T-helper 1 cell treated with Interleukin-12 subunit alpha and Interleukin-12 subunit beta and Interleukin-4 antibody, amounts not matched to agents 30 μg/mL and 1 μg/mL, for 36 hours (primary cell): ENCODE data around the gene GRIK4.

Source experiments
- H3K27ac Mint-ChIP-seq: one replicate; pipeline ENCODE4 v1.8.0; 2021; ENCODE audit warnings: mild to moderate bottlenecking, mixed read lengths
- H3K27me3 Mint-ChIP-seq: one replicate; pipeline ENCODE4 v1.8.0; 2021; ENCODE audit warnings: low read depth, mixed read lengths
- H3K36me3 Mint-ChIP-seq: one replicate; pipeline ENCODE4 v1.8.0; 2021; ENCODE audit warnings: low read depth, mixed read lengths
- H3K4me1 Mint-ChIP-seq: one replicate; pipeline ENCODE4 v1.8.0; 2021; ENCODE audit warnings: low read depth, mixed read lengths
- H3K4me3 Mint-ChIP-seq: one replicate; pipeline ENCODE4 v1.8.0; 2021; ENCODE audit warnings: mild to moderate bottlenecking, moderate library complexity, mixed read lengths
- H3K9me3 Mint-ChIP-seq: one replicate; pipeline ENCODE4 v1.8.0; 2021; ENCODE audit warnings: mixed read lengths

The GRIK4 gene

DNA sequence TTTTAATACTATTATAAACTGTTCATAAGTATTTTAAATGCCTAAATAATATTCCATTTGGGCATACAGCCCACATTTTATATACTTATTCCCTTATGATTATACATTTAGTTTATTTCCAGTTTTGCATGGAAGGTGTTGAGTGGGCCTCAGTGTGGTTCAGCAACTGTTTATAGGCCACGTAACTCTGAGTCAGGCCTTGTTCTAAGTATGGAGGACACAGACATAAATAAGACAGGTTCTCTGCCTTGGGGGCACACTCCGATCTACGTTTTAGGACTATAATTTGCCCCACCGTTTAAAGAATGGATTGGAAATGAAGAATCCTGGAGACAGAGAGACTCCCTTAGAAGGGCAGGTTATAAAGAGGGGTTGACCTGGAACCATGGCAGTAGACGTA is 300.2 kb downstream of the GRIK4 start:
- H3K4me3 Mint-ChIP-seq = no peak overlapping the region

DNA sequence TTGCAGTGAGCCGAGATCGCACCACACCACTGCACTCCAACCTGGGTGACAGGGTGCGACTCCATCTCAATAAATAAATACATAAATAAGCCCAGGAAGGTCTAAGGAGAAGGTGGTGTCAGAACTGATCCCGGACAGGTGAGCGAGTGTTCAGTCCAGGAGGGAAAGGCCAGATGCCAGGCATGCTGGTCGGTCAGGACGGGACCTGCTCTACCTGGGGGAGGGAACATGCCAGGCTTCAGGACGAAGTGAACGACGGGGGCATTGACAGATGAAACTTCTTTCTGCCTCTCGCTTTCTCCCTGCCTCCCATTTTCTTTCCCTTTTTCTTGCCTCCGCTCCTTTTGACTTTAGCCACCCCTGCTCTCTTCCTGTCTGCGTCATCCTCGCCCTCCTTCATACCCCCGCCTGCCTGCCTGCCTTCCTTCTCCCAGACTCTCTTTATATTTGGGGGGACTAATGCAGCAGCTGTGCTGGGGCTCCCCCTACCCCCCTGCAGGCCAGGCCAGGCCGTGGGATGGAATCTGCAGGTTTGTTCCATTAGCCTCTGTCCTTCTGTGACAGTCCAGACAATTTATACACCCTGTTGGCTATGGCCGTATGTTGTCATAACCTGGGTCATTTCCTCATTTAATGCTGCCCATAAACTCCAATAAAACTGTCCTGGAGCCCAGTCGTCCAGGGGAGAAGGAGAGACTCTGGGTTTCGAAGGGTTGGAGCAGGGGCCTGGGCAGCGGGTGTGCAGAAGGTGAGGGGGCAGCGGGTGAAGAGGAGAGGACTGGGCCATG is 303.2 kb downstream of the GRIK4 start:
- Mint-ChIP-seq H3K4me1 (no peaks in the 10 kb centered on the region), H3K4me3 (no peak overlapping the region), H3K36me3 (no peaks in the 10 kb centered on the region), H3K27ac (no peak overlapping the region), H3K9me3 (no peaks in the 10 kb centered on the region), H3K27me3 (peaks cover 23% of the 10 kb centered on the region)

More for the DNA sequence above, 300.2 kb downstream of the GRIK4 start:
- H3K36me3 Mint-ChIP-seq = no peaks in the 10 kb centered on the region
- H3K9me3 Mint-ChIP-seq = no peaks in the 10 kb centered on the region
- no peak overlapping the region for H3K27ac Mint-ChIP-seq
- H3K27me3 Mint-ChIP-seq = peaks cover 10% of the 10 kb centered on the region
- H3K4me1 Mint-ChIP-seq = no peaks in the 10 kb centered on the region

DNA sequence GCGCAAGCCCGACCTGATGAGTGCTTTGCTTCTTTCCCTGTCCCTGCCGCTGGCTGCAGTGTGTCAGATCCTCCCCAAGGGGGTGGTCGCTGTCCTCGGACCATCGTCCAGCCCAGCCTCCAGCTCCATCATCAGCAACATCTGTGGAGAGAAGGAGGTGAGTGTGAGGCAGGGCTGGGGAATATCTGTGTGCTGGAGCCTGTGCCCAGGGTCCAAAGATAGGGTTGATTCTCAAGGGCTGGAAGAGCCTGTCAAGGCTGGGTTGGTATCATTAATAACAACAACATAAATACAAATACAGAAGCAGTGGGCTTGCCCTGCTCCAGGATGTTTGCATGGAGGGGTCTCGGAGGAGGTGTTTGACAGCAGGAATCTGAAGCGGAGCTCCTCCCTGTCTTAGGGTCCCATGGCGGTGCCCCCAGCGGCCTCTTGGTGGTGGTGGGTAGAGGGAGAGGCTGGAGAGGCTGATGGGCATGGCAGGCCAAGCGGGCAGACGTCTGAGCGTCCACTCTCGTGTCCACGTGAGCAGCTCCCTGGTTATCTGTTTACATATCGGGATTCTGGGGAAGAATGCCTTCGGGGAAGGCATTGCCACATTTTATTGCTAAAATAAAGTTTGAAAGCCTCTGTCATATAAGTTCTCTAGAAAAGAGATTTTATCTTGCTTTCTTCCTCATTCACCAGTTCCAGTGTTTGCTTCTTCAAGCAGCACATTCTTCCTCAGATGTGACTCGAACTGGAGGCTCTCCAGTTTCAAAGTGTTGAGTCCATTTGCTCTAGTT is 304.0 kb downstream of the GRIK4 start:
- no peaks in the 10 kb centered on the region for H3K36me3 Mint-ChIP-seq
- H3K9me3 Mint-ChIP-seq = no peaks in the 10 kb centered on the region
- H3K27ac Mint-ChIP-seq = no peak overlapping the region
- peaks cover 25% of the 10 kb centered on the region for H3K27me3 Mint-ChIP-seq
- no peak overlapping the region for H3K4me3 Mint-ChIP-seq
- no peaks in the 10 kb centered on the region for H3K4me1 Mint-ChIP-seq

DNA sequence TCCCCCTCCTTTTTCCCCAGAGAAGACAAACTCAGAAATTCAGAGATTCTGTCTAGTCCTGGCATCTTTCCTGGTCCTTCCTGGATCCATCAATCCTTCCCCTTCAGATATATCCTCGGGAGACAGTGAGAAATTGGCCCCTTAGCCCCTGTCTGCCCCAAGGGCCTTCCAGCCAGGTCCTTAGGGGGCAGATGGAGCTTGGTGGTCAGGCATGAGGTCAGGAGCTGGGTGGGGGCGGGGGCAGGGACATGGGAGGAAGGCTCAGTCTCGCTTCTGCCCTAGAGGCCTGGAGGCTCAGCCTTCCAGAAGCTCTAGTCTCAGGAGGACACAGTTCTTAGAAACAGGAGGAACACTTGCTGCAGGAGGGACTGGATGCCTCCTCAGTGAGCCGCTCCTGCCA is 304.6 kb downstream of the GRIK4 start:
- Mint-ChIP-seq H3K27me3 (peaks cover 25% of the 10 kb centered on the region), H3K36me3 (no peaks in the 10 kb centered on the region), H3K4me3 (no peak overlapping the region), H3K27ac (no peak overlapping the region), H3K4me1 (no peaks in the 10 kb centered on the region), H3K9me3 (no peaks in the 10 kb centered on the region)

DNA sequence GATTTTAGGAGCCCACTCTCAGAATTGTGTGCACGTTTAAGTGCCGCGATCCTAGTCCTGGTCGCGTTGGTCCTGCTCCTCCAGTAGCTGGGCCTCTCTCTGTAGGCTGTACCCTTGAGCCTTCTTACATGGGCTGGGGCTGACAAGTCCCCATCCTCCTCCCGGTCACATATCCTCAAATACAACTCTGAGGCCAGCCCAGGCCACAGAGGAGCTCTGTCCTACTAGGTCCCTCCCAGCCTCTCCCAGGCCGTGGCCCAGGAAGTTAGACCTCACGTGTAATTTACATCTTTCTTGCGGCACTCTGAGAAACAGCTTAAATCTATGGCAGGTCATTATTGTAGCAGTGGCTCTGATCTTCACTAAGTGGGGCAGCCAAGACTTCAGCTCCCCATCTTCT is 305.2 kb downstream of the GRIK4 start:
- Mint-ChIP-seq H3K9me3 (no peaks in the 10 kb centered on the region), H3K4me3 (no peak overlapping the region), H3K27ac (no peak overlapping the region), H3K27me3 (peaks cover 25% of the 10 kb centered on the region), H3K4me1 (no peaks in the 10 kb centered on the region), H3K36me3 (no peaks in the 10 kb centered on the region)

DNA sequence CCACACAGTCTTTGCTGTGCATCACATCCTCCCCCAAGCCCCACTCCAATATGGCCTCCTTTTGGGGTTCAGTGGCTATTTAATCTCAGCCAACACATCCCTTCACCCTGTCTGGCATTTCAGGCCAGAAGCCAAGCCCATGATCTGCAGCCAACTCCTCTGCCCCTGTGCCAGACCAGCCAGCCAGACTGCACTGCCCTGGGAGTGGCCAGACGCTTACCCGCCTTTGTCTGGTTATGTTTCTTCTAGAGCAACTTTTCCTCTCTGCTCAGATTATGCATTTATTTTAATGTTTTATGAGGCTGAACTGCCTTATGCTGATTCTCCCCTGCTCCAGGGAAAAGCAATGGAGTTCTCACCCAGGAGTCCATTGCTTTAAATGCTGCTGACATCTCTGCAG is 305.6 kb downstream of the GRIK4 start:
- Mint-ChIP-seq H3K4me3 (no peak overlapping the region), H3K36me3 (no peaks in the 10 kb centered on the region), H3K27ac (no peak overlapping the region), H3K27me3 (peaks cover 25% of the 10 kb centered on the region), H3K9me3 (no peaks in the 10 kb centered on the region), H3K4me1 (no peaks in the 10 kb centered on the region)

DNA sequence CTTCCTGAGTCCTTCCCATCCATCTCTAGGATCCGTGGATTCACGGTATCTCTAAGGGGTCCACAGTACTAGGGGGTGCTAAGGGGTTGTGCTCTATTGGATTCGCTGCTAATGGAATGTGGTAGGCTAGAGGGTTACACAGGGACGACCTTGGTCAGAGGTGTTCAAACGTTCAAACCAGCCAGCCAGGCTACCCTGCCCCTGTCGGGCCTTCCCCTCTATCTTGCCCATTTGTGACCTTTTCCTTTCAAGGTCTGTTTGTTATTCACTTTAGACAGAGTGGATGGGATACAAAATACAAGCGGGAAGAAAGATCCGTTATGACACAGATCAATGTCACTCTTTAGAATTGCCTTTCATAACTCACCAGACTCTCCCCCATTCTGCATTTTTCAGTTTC is 306.5 kb downstream of the GRIK4 start:
- Mint-ChIP-seq H3K4me1 (no peaks in the 10 kb centered on the region), H3K9me3 (no peaks in the 10 kb centered on the region), H3K27me3 (peaks cover 20% of the 10 kb centered on the region), H3K36me3 (no peaks in the 10 kb centered on the region), H3K27ac (no peak overlapping the region), H3K4me3 (no peak overlapping the region)

DNA sequence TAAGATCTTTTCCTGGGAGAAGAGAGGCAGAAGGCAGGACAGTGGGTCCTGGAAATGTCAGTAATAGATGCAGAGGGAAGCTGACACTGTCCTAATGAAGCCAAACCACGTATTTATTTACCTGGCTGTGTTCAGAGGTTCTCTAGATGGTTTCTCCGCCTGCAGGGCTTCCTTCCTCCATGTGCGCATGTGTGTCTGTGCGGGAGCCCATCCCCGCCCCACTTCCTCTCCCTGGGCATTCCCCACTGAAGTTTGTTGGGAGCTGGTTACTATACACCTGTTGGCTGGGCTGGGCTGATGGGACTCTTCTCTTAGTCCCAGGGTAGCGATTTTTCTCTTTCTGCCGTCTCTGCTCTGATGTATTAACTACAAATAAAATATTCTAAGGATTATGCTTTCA is 307.5 kb downstream of the GRIK4 start:
- Mint-ChIP-seq H3K27ac (no peak overlapping the region), H3K9me3 (no peaks in the 10 kb centered on the region), H3K36me3 (no peaks in the 10 kb centered on the region), H3K27me3 (peaks cover 20% of the 10 kb centered on the region), H3K4me1 (no peaks in the 10 kb centered on the region), H3K4me3 (no peak overlapping the region)

DNA sequence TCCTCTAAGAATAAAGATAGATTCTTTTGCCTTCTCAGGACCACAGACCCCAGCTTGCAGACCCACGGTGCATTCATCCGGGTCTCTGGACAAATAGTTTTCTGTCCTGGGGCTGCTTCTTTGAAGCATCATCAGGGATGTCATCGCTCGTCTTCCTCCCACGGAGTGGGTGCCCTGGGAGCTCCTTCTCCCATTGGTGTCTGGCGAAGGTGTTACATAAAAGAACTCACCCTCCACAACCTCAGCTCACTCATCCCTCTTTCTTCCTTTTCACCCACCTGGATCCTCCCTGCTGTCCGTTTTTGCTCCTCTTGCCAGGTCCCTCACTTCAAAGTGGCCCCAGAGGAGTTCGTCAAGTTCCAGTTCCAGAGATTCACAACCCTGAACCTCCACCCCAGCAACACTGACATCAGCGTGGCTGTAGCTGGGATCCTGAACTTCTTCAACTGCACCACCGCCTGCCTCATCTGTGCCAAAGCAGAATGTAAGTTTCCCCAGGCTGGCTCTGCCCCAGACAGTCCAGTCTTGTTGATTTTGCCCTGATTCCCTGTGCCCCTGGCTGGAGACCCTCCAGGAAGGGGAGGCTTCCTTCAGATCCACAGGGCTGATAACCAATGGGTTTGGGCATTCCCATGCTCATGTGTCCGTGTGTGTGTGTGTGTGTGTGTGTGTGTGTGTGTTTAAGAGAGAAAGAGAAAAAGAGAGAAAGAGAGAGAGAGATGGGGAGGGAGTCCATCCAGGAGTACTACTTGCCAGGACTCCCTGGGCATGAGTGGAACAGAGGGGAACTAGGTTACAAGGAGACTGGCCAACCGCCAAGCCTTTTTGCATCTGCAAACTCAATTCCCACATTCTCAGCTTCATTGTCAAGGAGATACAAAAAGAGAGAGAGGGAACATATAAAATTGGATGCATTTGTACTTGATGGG is 308.2 kb downstream of the GRIK4 start:
- Mint-ChIP-seq H3K36me3 (no peaks in the 10 kb centered on the region), H3K27ac (no peak overlapping the region), H3K27me3 (peaks cover 20% of the 10 kb centered on the region)

DNA sequence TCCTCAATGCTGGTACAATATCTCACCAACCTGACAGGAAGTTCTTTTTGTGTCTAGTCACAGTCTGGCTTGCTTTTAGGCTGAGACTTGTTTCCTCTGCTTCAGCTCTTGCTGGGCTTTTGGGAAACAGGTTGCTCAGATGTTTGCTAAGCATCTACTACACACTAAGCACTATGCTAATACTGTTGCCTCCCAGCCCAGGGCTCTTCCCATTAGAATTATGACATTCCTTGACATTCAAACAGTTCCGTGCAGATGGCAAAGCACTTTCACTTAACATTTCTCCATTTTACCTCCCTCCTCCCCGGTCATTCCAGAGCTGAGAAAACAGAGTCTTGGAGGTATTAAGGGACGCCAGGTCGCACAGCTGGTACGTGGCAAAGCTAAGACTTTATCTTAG is 311.6 kb downstream of the GRIK4 start:
- H3K9me3 Mint-ChIP-seq = no peaks in the 10 kb centered on the region
- peaks cover 15% of the 10 kb centered on the region for H3K27me3 Mint-ChIP-seq
- no peak overlapping the region for H3K4me3 Mint-ChIP-seq

More for the DNA sequence above, 308.2 kb downstream of the GRIK4 start:
- Mint-ChIP-seq H3K4me1 (no peaks in the 10 kb centered on the region), H3K9me3 (no peaks in the 10 kb centered on the region), H3K4me3 (no peak overlapping the region)

DNA sequence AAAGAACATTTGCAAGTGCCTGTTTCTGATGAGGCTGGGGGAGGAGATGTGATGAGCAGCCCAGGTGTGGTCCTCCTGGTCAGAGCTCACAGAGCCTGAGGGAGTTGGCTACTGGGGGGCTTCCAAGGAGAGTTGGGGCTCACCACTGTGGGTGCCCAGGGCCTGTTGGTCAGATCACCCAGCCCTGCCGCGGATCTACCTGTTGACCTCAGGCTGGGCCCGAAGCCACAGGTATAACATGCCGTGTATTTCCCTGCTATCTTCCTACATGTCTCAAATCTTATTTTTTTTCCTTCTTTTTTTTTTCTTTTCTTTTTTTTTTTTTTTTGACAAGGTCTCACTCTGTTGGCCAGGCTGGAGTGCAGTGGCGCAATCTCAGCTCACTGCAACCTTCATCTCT is 312.7 kb downstream of the GRIK4 start:
- H3K4me1 Mint-ChIP-seq = no peaks in the 10 kb centered on the region

More for the DNA sequence above, 311.6 kb downstream of the GRIK4 start:
- no peaks in the 10 kb centered on the region for H3K4me1 Mint-ChIP-seq
- no peak overlapping the region for H3K27ac Mint-ChIP-seq
- no peaks in the 10 kb centered on the region for H3K36me3 Mint-ChIP-seq

DNA sequence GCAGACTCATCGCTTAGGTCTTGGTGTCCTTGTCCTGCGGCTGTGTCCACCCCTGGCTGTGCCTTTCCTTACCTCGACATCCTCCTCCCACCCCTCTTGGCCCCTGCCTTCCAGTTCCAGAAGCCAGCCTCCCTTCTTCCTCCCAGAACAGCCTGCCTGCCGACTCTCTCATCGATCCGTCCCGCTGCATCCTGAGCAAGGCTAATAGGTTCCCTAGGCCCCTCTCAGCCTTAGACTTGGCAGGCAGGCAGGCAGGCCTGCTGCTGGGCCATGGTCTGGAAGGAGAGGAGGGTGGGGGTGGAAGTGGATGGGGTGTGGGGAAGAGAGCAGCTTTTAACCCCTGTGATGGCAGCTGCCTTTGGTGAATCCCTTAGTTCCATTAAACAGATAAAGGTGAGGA is 315.6 kb downstream of the GRIK4 start:
- no peaks in the 10 kb centered on the region for H3K27me3 Mint-ChIP-seq
- H3K9me3 Mint-ChIP-seq = no peaks in the 10 kb centered on the region
- no peak overlapping the region for H3K4me3 Mint-ChIP-seq
- H3K4me1 Mint-ChIP-seq = no peaks in the 10 kb centered on the region
- H3K36me3 Mint-ChIP-seq = no peaks in the 10 kb centered on the region
- no peak overlapping the region for H3K27ac Mint-ChIP-seq

More for the DNA sequence above, 312.7 kb downstream of the GRIK4 start:
- Mint-ChIP-seq H3K4me3 (no peak overlapping the region), H3K27ac (no peak overlapping the region), H3K36me3 (no peaks in the 10 kb centered on the region), H3K9me3 (no peaks in the 10 kb centered on the region), H3K27me3 (peaks cover 4% of the 10 kb centered on the region)

DNA sequence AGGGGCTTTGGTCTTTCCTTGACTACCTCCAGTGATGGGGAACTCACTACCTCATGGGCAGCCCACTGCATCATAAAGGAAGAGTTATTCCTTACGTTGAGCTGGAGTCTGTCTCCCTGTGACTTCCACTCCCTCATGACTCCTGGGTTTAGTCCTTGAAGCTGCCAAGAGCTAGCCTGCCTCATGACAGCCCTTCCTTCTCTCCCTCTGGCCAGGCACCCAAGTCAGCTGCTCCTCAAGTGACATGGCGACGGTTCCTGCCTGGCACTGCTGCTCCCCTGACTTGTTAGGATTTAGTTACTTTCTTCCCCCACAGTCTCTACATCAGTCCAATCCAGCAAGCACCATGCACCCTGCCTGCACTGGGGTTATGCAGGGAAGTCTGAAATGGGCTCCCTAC is 316.3 kb downstream of the GRIK4 start:
- Mint-ChIP-seq H3K36me3 (no peaks in the 10 kb centered on the region), H3K27ac (no peak overlapping the region), H3K9me3 (no peaks in the 10 kb centered on the region), H3K4me3 (no peak overlapping the region), H3K27me3 (no peaks in the 10 kb centered on the region), H3K4me1 (no peaks in the 10 kb centered on the region)

DNA sequence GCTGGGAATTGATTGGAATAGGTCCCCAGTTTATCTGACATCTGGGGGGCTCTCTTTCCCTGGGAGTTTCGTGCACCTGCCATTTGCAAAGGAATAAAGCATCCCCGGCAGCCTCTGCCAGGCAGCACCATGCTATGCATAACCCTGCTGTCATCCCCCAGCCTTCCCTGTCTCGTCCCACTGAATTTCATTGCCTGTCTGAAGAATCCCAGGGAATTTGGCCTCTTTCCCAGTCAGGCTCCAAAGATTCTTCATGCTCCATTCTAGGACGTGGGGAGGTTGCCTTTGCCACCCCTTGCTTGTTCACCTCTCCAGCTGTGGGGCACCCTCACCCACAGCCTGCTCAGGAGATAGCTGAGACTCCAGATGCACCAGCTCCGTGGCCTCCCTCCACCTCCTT is 317.3 kb downstream of the GRIK4 start:
- no peaks in the 10 kb centered on the region for H3K36me3 Mint-ChIP-seq
- H3K27ac Mint-ChIP-seq = no peak overlapping the region
- H3K9me3 Mint-ChIP-seq = no peaks in the 10 kb centered on the region
- H3K27me3 Mint-ChIP-seq = no peaks in the 10 kb centered on the region
- no peak overlapping the region for H3K4me3 Mint-ChIP-seq
- no peaks in the 10 kb centered on the region for H3K4me1 Mint-ChIP-seq
